Peyer's patch (tissue), 4 donors: ENCODE data around the gene VMP1.

Experiments used
- POLR2A ChIP-seq, 2 donors: fragments of 450-650 bp; IDR thresholded peaks; one replicate each; pipeline ENCODE4 v1.5.1; 2017; ENCODE audit warnings: antibody characterized with exemption in 2 of 2, mild to moderate bottlenecking in 2 of 2, moderate library complexity in 2 of 2
- TF ChIP-seq, protein P1 (sequence below), 6 experiments: fragments of 450-650 bp in 4 of 6; fragments of 200-600 bp in 2 of 6; sonication (generic) in 1 of 6; IDR thresholded peaks; one replicate each; pipeline ENCODE4 v1.5.1; 2017 to 2019; ENCODE audit warnings: antibody characterized with exemption in 6 of 6, mild to moderate bottlenecking in 3 of 6, moderate library complexity in 1 of 6

DNA sequence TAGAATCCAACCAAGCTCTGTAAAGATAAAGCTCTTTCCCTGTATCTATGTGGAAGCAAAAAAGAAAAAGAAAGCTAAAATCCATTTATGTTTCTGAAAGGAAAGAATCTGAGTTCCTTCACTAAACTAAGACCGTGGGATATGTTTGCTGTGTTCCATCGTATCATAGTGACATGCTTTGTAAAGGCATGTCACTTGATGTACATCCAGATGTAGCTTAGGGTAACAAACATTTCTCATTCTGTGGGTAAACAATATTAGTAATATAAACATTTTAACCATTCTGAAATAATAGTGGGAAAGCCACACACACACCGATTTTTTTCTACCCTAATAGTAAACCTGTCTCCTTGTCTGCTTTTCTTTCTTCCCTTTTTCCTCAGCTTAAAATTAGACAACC lies 107.2 kb downstream of the VMP1 start:
- TF ChIP-seq, protein P1, sequence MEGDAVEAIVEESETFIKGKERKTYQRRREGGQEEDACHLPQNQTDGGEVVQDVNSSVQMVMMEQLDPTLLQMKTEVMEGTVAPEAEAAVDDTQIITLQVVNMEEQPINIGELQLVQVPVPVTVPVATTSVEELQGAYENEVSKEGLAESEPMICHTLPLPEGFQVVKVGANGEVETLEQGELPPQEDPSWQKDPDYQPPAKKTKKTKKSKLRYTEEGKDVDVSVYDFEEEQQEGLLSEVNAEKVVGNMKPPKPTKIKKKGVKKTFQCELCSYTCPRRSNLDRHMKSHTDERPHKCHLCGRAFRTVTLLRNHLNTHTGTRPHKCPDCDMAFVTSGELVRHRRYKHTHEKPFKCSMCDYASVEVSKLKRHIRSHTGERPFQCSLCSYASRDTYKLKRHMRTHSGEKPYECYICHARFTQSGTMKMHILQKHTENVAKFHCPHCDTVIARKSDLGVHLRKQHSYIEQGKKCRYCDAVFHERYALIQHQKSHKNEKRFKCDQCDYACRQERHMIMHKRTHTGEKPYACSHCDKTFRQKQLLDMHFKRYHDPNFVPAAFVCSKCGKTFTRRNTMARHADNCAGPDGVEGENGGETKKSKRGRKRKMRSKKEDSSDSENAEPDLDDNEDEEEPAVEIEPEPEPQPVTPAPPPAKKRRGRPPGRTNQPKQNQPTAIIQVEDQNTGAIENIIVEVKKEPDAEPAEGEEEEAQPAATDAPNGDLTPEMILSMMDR (IDR thresholded peaks at IDR 0.05) = no peak
- no peak for TF ChIP-seq POLR2A (IDR thresholded peaks at IDR 0.05)
